ENCODE results near the gene IL1RAPL1. TPM values are rescaled to one million over a fixed set of nuclear protein-coding genes. Genes with fewer than 3 reads are reported as not detected.

Gene IL1RAPL1
- total RNA-seq (ENCODE audit: unreplicated experiment): 0.66 TPM
- long read RNA-seq, partial matches to known transcripts: 0 of 2 reads
- long read RNA-seq, other reads (novel, unspliced or antisense): 2 of 2 reads

DNA sequence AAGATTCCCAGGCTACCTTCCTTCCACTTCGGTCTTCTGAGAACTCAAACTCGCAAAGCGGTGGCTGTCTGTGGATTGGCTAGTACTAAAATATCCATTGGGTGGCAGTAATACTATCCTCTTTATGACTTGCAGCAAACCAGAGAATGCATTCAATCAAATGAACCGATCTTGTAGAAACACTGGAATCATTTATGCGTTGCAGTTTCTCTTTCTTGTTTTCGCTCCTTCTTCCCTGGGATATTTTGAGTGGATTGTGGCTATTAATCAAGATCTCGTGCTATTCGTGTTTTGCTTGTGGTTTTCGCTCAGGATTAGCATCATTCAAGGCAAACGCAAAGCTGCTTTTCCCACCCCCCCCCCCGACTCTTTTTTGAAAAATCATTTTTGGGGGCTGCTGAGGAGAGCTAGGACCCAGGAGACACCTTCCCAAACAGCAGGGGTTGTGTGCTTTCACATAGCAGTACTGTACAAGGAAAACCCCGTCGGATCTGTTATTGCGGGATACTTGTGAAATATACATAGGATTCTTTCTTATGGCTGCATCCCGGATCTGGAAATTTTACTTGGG, at the start of gene IL1RAPL1:
TSS of gene IL1RAPL1 (plus strand) at position 466 of the 571 bp plus-strand sequence.
- no peaks in the 10 kb centered on the region for H3K27me3 Mint-ChIP-seq (ENCODE audit: unreplicated experiment)
- TF ChIP-seq, protein P1, sequence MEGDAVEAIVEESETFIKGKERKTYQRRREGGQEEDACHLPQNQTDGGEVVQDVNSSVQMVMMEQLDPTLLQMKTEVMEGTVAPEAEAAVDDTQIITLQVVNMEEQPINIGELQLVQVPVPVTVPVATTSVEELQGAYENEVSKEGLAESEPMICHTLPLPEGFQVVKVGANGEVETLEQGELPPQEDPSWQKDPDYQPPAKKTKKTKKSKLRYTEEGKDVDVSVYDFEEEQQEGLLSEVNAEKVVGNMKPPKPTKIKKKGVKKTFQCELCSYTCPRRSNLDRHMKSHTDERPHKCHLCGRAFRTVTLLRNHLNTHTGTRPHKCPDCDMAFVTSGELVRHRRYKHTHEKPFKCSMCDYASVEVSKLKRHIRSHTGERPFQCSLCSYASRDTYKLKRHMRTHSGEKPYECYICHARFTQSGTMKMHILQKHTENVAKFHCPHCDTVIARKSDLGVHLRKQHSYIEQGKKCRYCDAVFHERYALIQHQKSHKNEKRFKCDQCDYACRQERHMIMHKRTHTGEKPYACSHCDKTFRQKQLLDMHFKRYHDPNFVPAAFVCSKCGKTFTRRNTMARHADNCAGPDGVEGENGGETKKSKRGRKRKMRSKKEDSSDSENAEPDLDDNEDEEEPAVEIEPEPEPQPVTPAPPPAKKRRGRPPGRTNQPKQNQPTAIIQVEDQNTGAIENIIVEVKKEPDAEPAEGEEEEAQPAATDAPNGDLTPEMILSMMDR (IDR thresholded peaks at IDR 0.05; ENCODE audit: partially characterized antibody, unreplicated experiment): no peak
- H3K4me3 Mint-ChIP-seq (ENCODE audit: unreplicated experiment): no peak within 1 kb of the TSS
- H3K4me1 Mint-ChIP-seq (ENCODE audit: low read depth, unreplicated experiment): no peaks in the 10 kb centered on the region
- no peaks in the 10 kb centered on the region for H3K9me3 Mint-ChIP-seq (ENCODE audit: unreplicated experiment)
- no peaks in the 10 kb centered on the region for H3K36me3 Mint-ChIP-seq (ENCODE audit: unreplicated experiment)
- no peak for DNase-seq
- no peak within 1 kb of the TSS for H3K27ac Mint-ChIP-seq (ENCODE audit: unreplicated experiment)

DNA sequence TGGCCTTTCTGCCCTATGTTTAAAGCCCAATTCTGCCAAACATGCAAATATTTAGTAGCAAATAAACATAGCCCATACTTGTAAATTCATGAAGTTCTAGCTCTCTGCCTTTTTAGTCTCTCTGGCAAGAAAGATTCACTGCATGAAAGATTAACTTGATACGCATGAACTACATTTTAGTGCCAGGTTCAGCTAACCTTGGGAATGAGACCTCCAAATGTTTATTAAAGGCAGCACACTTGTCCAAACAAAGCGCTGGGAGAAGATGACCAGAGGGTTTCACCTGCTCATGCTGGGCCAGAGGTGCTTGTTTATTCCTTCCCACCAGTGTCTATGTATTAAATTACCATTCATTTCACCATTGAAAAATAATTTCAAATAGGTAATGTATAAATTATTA, 44.5 kb upstream of the IL1RAPL1 start:
- Mint-ChIP-seq H3K4me1 (ENCODE audit: low read depth, unreplicated experiment) (peaks cover 2% of the 10 kb centered on the region), H3K27ac (ENCODE audit: unreplicated experiment) (no peak overlapping the region), H3K9me3 (ENCODE audit: unreplicated experiment) (no peaks in the 10 kb centered on the region), H3K4me3 (ENCODE audit: unreplicated experiment) (no peak overlapping the region), H3K36me3 (ENCODE audit: unreplicated experiment) (no peaks in the 10 kb centered on the region), H3K27me3 (ENCODE audit: unreplicated experiment) (peaks cover 1% of the 10 kb centered on the region)
- TF ChIP-seq, protein P1 (IDR thresholded peaks at IDR 0.05; ENCODE audit: partially characterized antibody, unreplicated experiment): no peak
- no peak for DNase-seq

- Mint-ChIP-seq H3K27me3 (ENCODE audit: unreplicated experiment) (no peaks in the 10 kb centered on the region), H3K27ac (ENCODE audit: unreplicated experiment) (no peak overlapping the region), H3K4me3 (ENCODE audit: unreplicated experiment) (no peak overlapping the region), H3K4me1 (ENCODE audit: low read depth, unreplicated experiment) (peaks cover 4% of the 10 kb centered on the region), H3K9me3 (ENCODE audit: unreplicated experiment) (no peaks in the 10 kb centered on the region), H3K36me3 (ENCODE audit: unreplicated experiment) (no peaks in the 10 kb centered on the region)
- TF ChIP-seq, protein P1 (IDR thresholded peaks at IDR 0.05; ENCODE audit: partially characterized antibody, unreplicated experiment): no peak
- DNase-seq: peak; percentile 13
Measured at GRCh38 chrX:28549838-28550237, 37.4 kb upstream of the IL1RAPL1 start.

- H3K4me1 Mint-ChIP-seq (ENCODE audit: low read depth, unreplicated experiment): peaks cover 4% of the 10 kb centered on the region
- no peak for DNase-seq
- no peaks in the 10 kb centered on the region for H3K9me3 Mint-ChIP-seq (ENCODE audit: unreplicated experiment)
- no peaks in the 10 kb centered on the region for H3K27me3 Mint-ChIP-seq (ENCODE audit: unreplicated experiment)
- H3K4me3 Mint-ChIP-seq (ENCODE audit: unreplicated experiment): no peak overlapping the region
- no peak overlapping the region for H3K27ac Mint-ChIP-seq (ENCODE audit: unreplicated experiment)
- TF ChIP-seq, protein P1 (IDR thresholded peaks at IDR 0.05; ENCODE audit: partially characterized antibody, unreplicated experiment): no peak
- H3K36me3 Mint-ChIP-seq (ENCODE audit: unreplicated experiment): no peaks in the 10 kb centered on the region
Measured at GRCh38 chrX:28550331-28550872, 36.8 kb upstream of the IL1RAPL1 start.

DNA sequence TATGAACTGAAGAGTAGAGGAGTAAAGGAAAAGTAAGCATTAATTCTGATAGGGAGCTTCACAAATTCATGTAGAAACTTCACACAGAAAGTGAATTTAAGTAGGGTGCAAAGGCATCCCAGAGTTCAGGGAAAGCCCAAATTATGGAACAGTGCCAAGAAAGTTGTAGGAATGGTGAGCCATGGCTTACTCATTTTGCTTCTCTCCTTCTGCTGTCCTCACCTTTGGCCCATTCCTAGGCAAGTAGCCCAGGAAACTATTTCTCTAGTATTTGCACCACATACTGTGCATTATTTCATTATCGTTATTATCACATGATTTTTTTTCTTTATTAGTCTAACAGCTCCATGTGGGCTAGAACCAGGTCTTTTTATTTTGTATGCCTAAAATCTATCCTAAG, 34.9 kb upstream of the IL1RAPL1 start:
- no peak overlapping the region for H3K27ac Mint-ChIP-seq (ENCODE audit: unreplicated experiment)
- H3K4me1 Mint-ChIP-seq (ENCODE audit: low read depth, unreplicated experiment): peaks cover 4% of the 10 kb centered on the region
- no peaks in the 10 kb centered on the region for H3K36me3 Mint-ChIP-seq (ENCODE audit: unreplicated experiment)
- TF ChIP-seq, protein P1 (IDR thresholded peaks at IDR 0.05; ENCODE audit: partially characterized antibody, unreplicated experiment): no peak
- H3K27me3 Mint-ChIP-seq (ENCODE audit: unreplicated experiment): no peaks in the 10 kb centered on the region
- no peaks in the 10 kb centered on the region for H3K9me3 Mint-ChIP-seq (ENCODE audit: unreplicated experiment)
- no peak overlapping the region for H3K4me3 Mint-ChIP-seq (ENCODE audit: unreplicated experiment)
- DNase-seq: no peak

Measured in glutamatergic neuron (in vitro differentiated cells).